ENCODE results near the gene ZDHHC17.

ZDHHC17 gene

GRCh38 chr12:76813972-76814371, 50.1 kb downstream of the ZDHHC17 start:
- TF ChIP-seq CTCF (conservative IDR thresholded peaks at IDR 0.05; ENCODE audit: low read length): no peak
- TF ChIP-seq EZH2phosphoT487 (IDR thresholded peaks at IDR 0.05; ENCODE audit: borderline replicate concordance): no peak
- peaks cover 47% of the 10 kb centered on the region for H3K36me3 ChIP-seq (ENCODE audit: insufficient read depth, low read length)
- no peak overlapping the region for H3K4me3 ChIP-seq (ENCODE audit: low read length, poor library complexity, severe bottlenecking)

GRCh38 chr12:76820888-76821482, 57.1 kb downstream of the ZDHHC17 start:
- Histone ChIP-seq H3K9ac (ENCODE audit: low read depth, low read length, poor library complexity, severe bottlenecking) (no peak overlapping the region), H3F3A (ENCODE audit: low read depth) (no peaks in the 10 kb centered on the region), H3K27me3 (ENCODE audit: insufficient read depth, low read length, poor library complexity, severe bottlenecking) (no peaks in the 10 kb centered on the region), H4K20me1 (ENCODE audit: insufficient read depth, low read length, poor library complexity, severe bottlenecking) (no peaks in the 10 kb centered on the region), H2AFZ (ENCODE audit: low read length) (no peak overlapping the region), H3K4me3 (ENCODE audit: low read length, poor library complexity, severe bottlenecking) (no peak overlapping the region), H3K36me3 (ENCODE audit: insufficient read depth, low read length) (peaks cover 26% of the 10 kb centered on the region; the same call in 1 of the 2 replicates), H3K9me3 (ENCODE audit: insufficient read depth, low read depth, low read length) (no peaks in the 10 kb centered on the region), H3K4me1 (ENCODE audit: insufficient read depth, low read length, poor library complexity, severe bottlenecking) (no peaks in the 10 kb centered on the region), H3K4me2 (ENCODE audit: low read depth, low read length, poor library complexity, severe bottlenecking) (no peak overlapping the region), H3K9me2 (replicated peaks; ENCODE audit: low read depth, low read length) (no peaks in the 10 kb centered on the region), H3K79me2 (ENCODE audit: insufficient read depth, low read length) (no peaks in the 10 kb centered on the region)
- TF ChIP-seq CTCF (conservative IDR thresholded peaks at IDR 0.05; ENCODE audit: low read length) (peak; percentile 61), EZH2phosphoT487 (IDR thresholded peaks at IDR 0.05; ENCODE audit: borderline replicate concordance) (no peak)

More at GRCh38 chr12:76813972-76814371, 50.1 kb downstream of the ZDHHC17 start:
- Histone ChIP-seq H3F3A (ENCODE audit: low read depth) (no peaks in the 10 kb centered on the region), H3K9me3 (ENCODE audit: insufficient read depth, low read depth, low read length) (no peaks in the 10 kb centered on the region), H3K4me1 (ENCODE audit: insufficient read depth, low read length, poor library complexity, severe bottlenecking) (no peaks in the 10 kb centered on the region), H3K9me2 (replicated peaks; ENCODE audit: low read depth, low read length) (no peaks in the 10 kb centered on the region), H3K9ac (ENCODE audit: low read depth, low read length, poor library complexity, severe bottlenecking) (no peak overlapping the region), H3K4me2 (ENCODE audit: low read depth, low read length, poor library complexity, severe bottlenecking) (no peak overlapping the region), H3K27me3 (ENCODE audit: insufficient read depth, low read length, poor library complexity, severe bottlenecking) (no peaks in the 10 kb centered on the region), H2AFZ (ENCODE audit: low read length) (no peak overlapping the region), H4K20me1 (ENCODE audit: insufficient read depth, low read length, poor library complexity, severe bottlenecking) (no peaks in the 10 kb centered on the region), H3K79me2 (ENCODE audit: insufficient read depth, low read length) (no peaks in the 10 kb centered on the region)

- Histone ChIP-seq H3K79me2 (ENCODE audit: insufficient read depth, low read length) (no peaks in the 10 kb centered on the region), H3K4me1 (ENCODE audit: insufficient read depth, low read length, poor library complexity, severe bottlenecking) (no peaks in the 10 kb centered on the region), H3K4me3 (ENCODE audit: low read length, poor library complexity, severe bottlenecking) (no peak overlapping the region), H3F3A (ENCODE audit: low read depth) (no peaks in the 10 kb centered on the region), H3K9ac (ENCODE audit: low read depth, low read length, poor library complexity, severe bottlenecking) (no peak overlapping the region), H3K9me2 (replicated peaks; ENCODE audit: low read depth, low read length) (no peaks in the 10 kb centered on the region), H3K36me3 (ENCODE audit: insufficient read depth, low read length) (peaks cover 13% of the 10 kb centered on the region; the same call in 1 of the 2 replicates), H3K4me2 (ENCODE audit: low read depth, low read length, poor library complexity, severe bottlenecking) (no peak overlapping the region), H2AFZ (ENCODE audit: low read length) (no peak overlapping the region), H3K27me3 (ENCODE audit: insufficient read depth, low read length, poor library complexity, severe bottlenecking) (no peaks in the 10 kb centered on the region), H3K9me3 (ENCODE audit: insufficient read depth, low read depth, low read length) (no peaks in the 10 kb centered on the region), H4K20me1 (ENCODE audit: insufficient read depth, low read length, poor library complexity, severe bottlenecking) (no peaks in the 10 kb centered on the region)
- no peak for TF ChIP-seq CTCF (conservative IDR thresholded peaks at IDR 0.05; ENCODE audit: low read length)
- TF ChIP-seq EZH2phosphoT487 (IDR thresholded peaks at IDR 0.05; ENCODE audit: borderline replicate concordance): no peak
Measured at GRCh38 chr12:76830436-76830835, 66.5 kb downstream of the ZDHHC17 start.
